Ascending aorta (tissue), 2 donors: ENCODE data around the gene ASB1. TPM values are rescaled to one million over a fixed set of nuclear protein-coding genes. Genes with fewer than 3 reads are reported as not detected.
A peak's percentile ranks its signal among the peaks of the same experiment; 100 is the strongest.

Experiments used
- DNase-seq, 2 donors: peaks; one replicate each; pipeline ENCODE4 v3.0.0-alpha.2; 2019; ENCODE audit warnings: low spot score in 2 of 2
- H3K27ac ChIP-seq, 2 donors: fragments of 200-600 bp; sonication (generic); one replicate each; pipeline ENCODE4 v1.5.1; 2016 to 2017; ENCODE audit warnings: mild to moderate bottlenecking in 1 of 2
- H3K27me3 ChIP-seq: fragments of 200-600 bp; sonication (generic); one replicate; pipeline ENCODE4 v1.5.1; 2017
- H3K36me3 ChIP-seq, 2 donors: fragments of 200-600 bp; sonication (generic); one replicate each; pipeline ENCODE4 v1.5.1; 2016
- H3K4me1 ChIP-seq, 2 donors: fragments of 200-600 bp; sonication (generic); one replicate each; pipeline ENCODE4 v1.5.1; 2016 to 2017; ENCODE audit warnings: mild to moderate bottlenecking in 1 of 2
- H3K4me3 ChIP-seq, 2 donors: fragments of 200-600 bp; sonication (generic); one replicate each; pipeline ENCODE4 v1.5.1; 2016 to 2017; ENCODE audit warnings: mild to moderate bottlenecking in 1 of 2
- H3K9me3 ChIP-seq, 2 donors: fragments of 200-600 bp; sonication (generic); one replicate each; pipeline ENCODE4 v1.5.1; 2016
- CTCF ChIP-seq, 3 experiments: fragments of 200-600 bp in 2 of 3; fragments of 450-650 bp in 1 of 3; sonication (generic) in 2 of 3; IDR thresholded peaks; one replicate each; pipeline ENCODE4 v1.5.1; 2016 to 2019; ENCODE audit warnings: antibody characterized with exemption in 3 of 3, mild to moderate bottlenecking in 1 of 3, moderate library complexity in 1 of 3
- intact Hi-C: fragments of 100-400 bp; cut with DNase I; formaldehyde crosslinking; loops from one replicate; pipeline ENCODE4 v1.15.1; 2023
- total RNA-seq: library from RNA; depleted of rRNA; stranded (reverse); fragments of >200 nt; gene quantifications from one replicate; pipeline ENCODE4 v1.1.0, GENCODE V29; 2016

Gene ASB1
- total RNA-seq, 1 donor from 2014 or later: 32.5 TPM

GRCh38 chr2:238484522-238485452 is 58.1 kb downstream of the ASB1 start:
- Histone ChIP-seq H3K27me3 (no peaks in the 10 kb centered on the region), H3K36me3 (no peaks in the 10 kb centered on the region), H3K4me3 (no peak overlapping the region), H3K9me3 (peaks cover 0 to 15% of the 10 kb centered on the region in 2 donors), H3K27ac (no peak overlapping the region), H3K4me1 (no peaks in the 10 kb centered on the region)
- DNase-seq: no peak
- no peak for TF ChIP-seq CTCF (IDR thresholded peaks at IDR 0.05)
- intact Hi-C loops: no loop called here

- no peak for TF ChIP-seq CTCF (IDR thresholded peaks at IDR 0.05)
- H3K36me3 ChIP-seq: no peaks in the 10 kb centered on the region
- no peaks in the 10 kb centered on the region for H3K4me1 ChIP-seq
- H3K27ac ChIP-seq: no peak overlapping the region
- no peak for DNase-seq
- H3K4me3 ChIP-seq: no peak overlapping the region
- H3K27me3 ChIP-seq: no peaks in the 10 kb centered on the region
- no peaks in the 10 kb centered on the region for H3K9me3 ChIP-seq
- intact Hi-C loops: no loop called here
Measured at GRCh38 chr2:238486123-238486848, 59.6 kb downstream of the ASB1 start.

DNA sequence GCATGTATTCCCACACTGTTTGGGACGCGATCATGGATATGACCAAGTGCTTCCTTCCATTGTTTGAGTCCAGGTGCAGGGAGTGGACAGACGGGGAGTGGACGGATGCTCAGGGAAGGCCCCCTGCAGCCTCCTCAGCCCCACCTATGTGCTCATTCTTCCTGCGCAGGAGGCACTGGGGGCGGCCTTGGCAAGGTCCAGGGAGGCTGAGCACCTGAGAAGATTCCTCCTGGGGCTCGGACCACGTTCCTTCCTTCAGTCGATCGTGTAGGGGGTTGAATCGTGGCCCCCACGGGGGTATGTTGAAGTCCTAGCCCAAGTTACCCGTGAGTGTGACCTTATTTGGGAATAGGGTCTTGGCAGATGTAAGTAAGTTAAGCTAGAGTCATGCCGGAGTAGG is 60.4 kb downstream of the ASB1 start:
- Histone ChIP-seq H3K4me3 (no peak overlapping the region), H3K36me3 (no peaks in the 10 kb centered on the region), H3K27ac (no peak overlapping the region), H3K9me3 (no peaks in the 10 kb centered on the region), H3K4me1 (no peaks in the 10 kb centered on the region), H3K27me3 (no peaks in the 10 kb centered on the region)
- intact Hi-C loops: no loop called here
- no peak for DNase-seq
- no peak for TF ChIP-seq CTCF (IDR thresholded peaks at IDR 0.05)

DNA sequence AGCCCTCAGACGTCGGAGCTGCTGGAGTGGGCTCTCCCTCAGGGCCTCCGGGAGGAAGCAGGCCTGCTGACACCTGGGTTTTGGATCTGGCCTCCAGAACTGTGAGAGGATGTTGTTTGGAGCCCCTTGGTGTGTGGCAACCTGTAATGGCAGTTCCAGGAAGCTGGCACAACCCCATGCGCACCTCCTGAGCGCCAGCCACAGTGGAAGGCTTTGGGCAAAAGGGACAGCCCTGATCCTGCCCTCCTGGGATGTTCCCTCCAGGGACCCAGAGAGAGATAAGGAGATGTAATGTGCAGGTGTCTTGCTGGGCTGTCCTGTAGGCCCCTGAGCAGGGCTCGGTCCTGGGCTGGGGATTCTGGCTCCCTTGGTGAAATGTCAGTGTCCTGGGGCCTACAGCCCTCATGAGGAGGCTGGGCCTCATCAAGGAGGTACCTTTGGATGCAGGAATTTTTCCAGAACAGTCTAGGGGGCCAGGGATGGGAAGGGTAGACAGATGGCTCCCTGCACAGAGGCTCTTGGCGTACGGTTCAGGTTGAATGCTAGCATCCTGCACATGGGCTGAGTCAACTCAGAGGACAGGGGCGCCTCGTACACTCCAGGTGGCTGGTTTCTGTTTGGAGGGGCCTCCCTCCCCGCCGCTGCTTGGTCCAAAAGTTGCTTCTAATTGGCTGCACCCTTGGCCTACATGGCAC is 61.1 kb downstream of the ASB1 start:
- no peak for TF ChIP-seq CTCF (IDR thresholded peaks at IDR 0.05)
- intact Hi-C loops: no loop called here
- H3K9me3 ChIP-seq: no peaks in the 10 kb centered on the region

GRCh38 chr2:238488347-238488826 is 61.7 kb downstream of the ASB1 start:
- no peaks in the 10 kb centered on the region for H3K36me3 ChIP-seq
- intact Hi-C loops: no loop called here
- H3K4me3 ChIP-seq: no peak overlapping the region
- peak in 1 of 2 donors; percentile 49 for DNase-seq
- H3K27ac ChIP-seq: no peak overlapping the region
- H3K9me3 ChIP-seq: no peaks in the 10 kb centered on the region
- TF ChIP-seq CTCF (IDR thresholded peaks at IDR 0.05): no peak
- no peaks in the 10 kb centered on the region for H3K4me1 ChIP-seq
- no peaks in the 10 kb centered on the region for H3K27me3 ChIP-seq

More for the DNA sequence above, 61.1 kb downstream of the ASB1 start:
- no peak overlapping the region for H3K4me3 ChIP-seq
- no peak overlapping the region for H3K27ac ChIP-seq
- H3K36me3 ChIP-seq: no peaks in the 10 kb centered on the region
- H3K4me1 ChIP-seq: no peaks in the 10 kb centered on the region
- H3K27me3 ChIP-seq: no peaks in the 10 kb centered on the region
- DNase-seq: peak in 1 of 2 donors; percentile 57
